HCT116 (cell line): ENCODE data around the gene SAMD9L. TPM values are rescaled to one million over a fixed set of nuclear protein-coding genes. Genes with fewer than 3 reads are reported as not detected.

Source experiments
- ATAC-seq: fragments of 200-7000 bp; cut with Tn5 transposase; 2 replicates; pipeline ENCODE4 v1.9.1; 2020; ENCODE audit warnings: mild to moderate bottlenecking, moderate library complexity
- BruUV-seq: library from RNA; stranded (reverse); fragments of 400-500 nt; replicated peaks from 2 replicates; lab custom pipeline; 2021; lab: Mats Ljungman, UMichigan
- CTCF ChIA-PET: fragments of 300-600 bp; sonication (Branson Sonifier 250); formaldehyde crosslinking; loops from one replicate; lab custom pipeline; 2021; ENCODE audit warnings: antibody characterized with exemption; lab: Charles Lee
- POLR2A ChIA-PET: fragments of 300-600, 350-600 bp; sonication (Branson Sonifier 250); formaldehyde crosslinking; loops from one replicate; lab custom pipeline; 2021; ENCODE audit warnings: antibody characterized with exemption; lab: Charles Lee
- RAD21 ChIA-PET, 2 experiments: fragments of 300-600 bp; sonication (Branson Sonifier 250); formaldehyde crosslinking; loops; one replicate each; lab custom pipeline; 2023; ENCODE audit warnings: low total read pairs in 2 of 2; ENCODE audit not compliant: uncharacterized antibody in 2 of 2, unreplicated experiment in 2 of 2, low non-redundant PET in 1 of 2; lab: Charles Lee
- DNase-seq: peaks from one replicate; pipeline ENCODE4 v3.0.0-alpha.2; 2010; ENCODE audit warnings: low read depth, low spot score
- H2AFZ ChIP-seq: fragments of 200-600 bp; shearing (Covaris generic), sonication (generic); 2 replicates; pipeline ENCODE4 v1.6.1; 2017; ENCODE audit warnings: low read depth, mixed run types, mixed read lengths, antibody characterized with exemption, low read length; ENCODE audit not compliant: poor library complexity, severe bottlenecking
- H3K27ac ChIP-seq: 2 replicates; pipeline ENCODE4 v1.5.1; 2012; ENCODE audit warnings: low read depth, low read length
- H3K27me3 ChIP-seq: fragments of 200-600 bp; sonication (generic); 2 replicates; pipeline ENCODE4 v1.6.1; 2016; ENCODE audit warnings: mixed run types, low read length, mixed read lengths; ENCODE audit not compliant: insufficient read depth
- H3K36me3 ChIP-seq, 2 experiments: fragments of 200-500 bp in 1 of 2; fragments of 200-600 bp in 1 of 2; sonication (Bioruptor generic) in 1 of 2; sonication (generic) in 1 of 2; 2 replicates each; pipeline versions ENCODE4 v1.5.1 to v1.6.1; 2014 to 2016; ENCODE audit warnings: low read length in 2 of 2, inconsistent platforms in 1 of 2, mixed read lengths in 1 of 2, mixed run types in 1 of 2; ENCODE audit not compliant: insufficient read depth in 2 of 2, control insufficient read depth in 1 of 2
- H3K4me1 ChIP-seq, 2 experiments: fragments of 200-600 bp in 1 of 2; sonication (generic) in 1 of 2; 2 replicates each; pipeline versions ENCODE4 v1.5.1 to v1.6.1; 2012 to 2017; ENCODE audit warnings: low read length in 2 of 2, inconsistent platforms in 1 of 2, mild to moderate bottlenecking in 1 of 2, mixed read lengths in 1 of 2, mixed run types in 1 of 2, moderate library complexity in 1 of 2; ENCODE audit not compliant: insufficient read depth in 2 of 2, control insufficient read depth in 1 of 2
- H3K4me2 ChIP-seq: fragments of 200-600 bp; sonication (generic); 2 replicates; pipeline ENCODE4 v1.6.1; 2017; ENCODE audit warnings: mixed run types, low read length, mixed read lengths
- H3K4me3 ChIP-seq, 2 experiments: fragments of 200-600 bp in 1 of 2; sonication (generic) in 1 of 2; replicated peaks in 1 of 2; 2 replicates each; pipeline ENCODE4 v1.5.1; 2011 to 2016; ENCODE audit warnings: low read length in 2 of 2, control low read depth in 1 of 2, low read depth in 1 of 2, mild to moderate bottlenecking in 1 of 2, mixed read lengths in 1 of 2, mixed run types in 1 of 2
- H3K79me2 ChIP-seq: fragments of 200-600 bp; sonication (generic); 2 replicates; pipeline ENCODE4 v1.6.1; 2017; ENCODE audit warnings: mild to moderate bottlenecking, mixed run types, low read length, moderate library complexity, mixed read lengths; ENCODE audit not compliant: insufficient read depth
- H3K9ac ChIP-seq: fragments of 200-600 bp; sonication (generic); 2 replicates; pipeline ENCODE4 v1.6.1; 2016; ENCODE audit warnings: low read length, mixed read lengths
- H3K9me2 ChIP-seq: fragments of 200-600 bp; sonication (generic), shearing (Covaris generic); 2 replicates; pipeline ENCODE4 v1.6.1; 2017; ENCODE audit warnings: mixed run types, mild to moderate bottlenecking, moderate library complexity; ENCODE audit not compliant: insufficient read depth
- H3K9me3 ChIP-seq, 2 experiments: fragments of 200-500 bp in 1 of 2; fragments of 200-600 bp in 1 of 2; sonication (Bioruptor generic) in 1 of 2; sonication (generic) in 1 of 2; 2 replicates each; pipeline ENCODE4 v1.6.1; 2014 to 2017; ENCODE audit warnings: low read length in 2 of 2, mixed read lengths in 2 of 2, inconsistent platforms in 1 of 2, low read depth in 1 of 2, mild to moderate bottlenecking in 1 of 2, mixed run types in 1 of 2, moderate library complexity in 1 of 2; ENCODE audit not compliant: control insufficient read depth in 1 of 2, insufficient read depth in 1 of 2
- H4K20me1 ChIP-seq: fragments of 200-600 bp; sonication (generic), shearing (Covaris generic); 2 replicates; pipeline ENCODE4 v1.6.1; 2017; ENCODE audit warnings: mixed run types, mild to moderate bottlenecking, moderate library complexity; ENCODE audit not compliant: insufficient read depth
- EGR1 ChIP-seq: IDR thresholded peaks from 2 replicates; pipeline ENCODE4 v1.6.1; 2012; ENCODE audit warnings: low read depth
- ELF1 ChIP-seq: IDR thresholded peaks from 2 replicates; pipeline ENCODE4 v1.6.1; 2012; ENCODE audit warnings: low read depth, borderline replicate concordance
- EZH2 ChIP-seq: fragments of 200-600 bp; sonication (generic); IDR thresholded peaks from 2 replicates; pipeline ENCODE4 v1.6.1; 2017; ENCODE audit warnings: antibody characterized with exemption, mixed run types
- POLR2A ChIP-seq: IDR thresholded peaks from 2 replicates; pipeline ENCODE4 v1.7.0; 2011; ENCODE audit warnings: borderline replicate concordance; ENCODE audit not compliant: insufficient read depth, insufficient read length; ENCODE audit errors: extremely low read depth
- SIN3A ChIP-seq: IDR thresholded peaks from 2 replicates; pipeline ENCODE4 v1.6.1; 2012; ENCODE audit warnings: low read depth
- SP1 ChIP-seq: IDR thresholded peaks from 2 replicates; pipeline ENCODE4 v1.6.1; 2012; ENCODE audit warnings: low read depth
- TCF7L2 ChIP-seq: IDR thresholded peaks from 2 replicates; pipeline ENCODE4 v1.7.0; 2011; ENCODE audit warnings: borderline replicate concordance, inconsistent platforms; ENCODE audit not compliant: insufficient read depth, insufficient read length; ENCODE audit errors: extremely low read depth
- ZNF274 ChIP-seq: fragments of 200-500 bp; sonication (Bioruptor generic); IDR thresholded peaks from 2 replicates; pipeline ENCODE4 v1.6.1; 2014; ENCODE audit warnings: mild to moderate bottlenecking, low read depth, low read length, inconsistent platforms
- intact Hi-C: fragments of 100-400 bp; cut with micrococcal nuclease; formaldehyde crosslinking; loops from 2 replicates; pipeline ENCODE4 v1.10.0; 2022
- total RNA-seq: library from RNA; stranded (reverse); gene quantifications from one replicate; pipeline ENCODE4 v1.2.1, GENCODE V29; 2021; ENCODE audit not compliant: unreplicated experiment
- TF ChIP-seq, protein P1 (sequence below): IDR thresholded peaks from 2 replicates; pipeline ENCODE4 v1.6.1; 2012; ENCODE audit warnings: low read depth
- TF ChIP-seq, protein P2 (sequence below): IDR thresholded peaks from 2 replicates; pipeline ENCODE4 v1.6.1; 2012
- TF ChIP-seq, protein P3 (sequence below): IDR thresholded peaks from 2 replicates; pipeline ENCODE4 v1.6.1; 2011; ENCODE audit warnings: mild to moderate bottlenecking, low read length, moderate library complexity; ENCODE audit not compliant: insufficient replicate concordance; ENCODE audit errors: extremely low read depth

Gene SAMD9L
- total RNA-seq, 1 experiment from 2014 or later: 0.15 TPM

DNA sequence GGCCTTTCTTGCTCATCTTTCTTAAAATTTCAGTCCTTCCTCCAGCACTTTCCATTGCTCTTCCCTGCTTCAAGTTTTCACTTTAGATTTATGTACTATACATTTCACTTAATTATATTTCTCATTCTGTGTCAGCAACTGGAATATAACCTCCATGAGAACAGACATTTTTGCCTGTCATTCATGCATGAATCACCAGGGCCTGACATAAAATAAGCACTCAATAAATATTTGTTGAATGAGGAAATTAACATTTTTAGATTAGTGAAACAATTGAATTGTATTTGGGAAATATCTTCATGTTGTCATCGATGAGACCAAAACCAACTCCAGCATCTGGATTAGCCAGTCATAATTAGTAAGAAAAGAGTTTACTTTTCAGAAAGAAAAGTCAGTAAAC, 6.1 kb downstream of the SAMD9L start:
- Histone ChIP-seq H3K27me3 (no peaks in the 10 kb centered on the region), H3K4me1 (no peaks in the 10 kb centered on the region), H3K4me2 (no peak overlapping the region), H3K4me3 (no peak overlapping the region), H3K36me3 (no peaks in the 10 kb centered on the region), H3K27ac (no peak overlapping the region), H2AFZ (no peak overlapping the region), H3K9me2 (0 out of 2 replicates have a peak, but pooled peaks cover 3% of the 10 kb centered on the region), H3K9ac (no peak overlapping the region), H3K79me2 (no peaks in the 10 kb centered on the region), H4K20me1 (no peaks in the 10 kb centered on the region), H3K9me3 (no peaks in the 10 kb centered on the region)
- ChIA-PET CTCF (no interaction called here), POLR2A (no interaction called here), RAD21 (no interaction called here)
- intact Hi-C loops: no loop called here
- ATAC-seq (no peak), DNase-seq (no peak)
- no TSS peak for BruUV-seq
- TF ChIP-seq ZNF274: no peak
- no peak for TF ChIP-seq EGR1
- TF ChIP-seq POLR2A: no peak
- TF ChIP-seq, protein P1, sequence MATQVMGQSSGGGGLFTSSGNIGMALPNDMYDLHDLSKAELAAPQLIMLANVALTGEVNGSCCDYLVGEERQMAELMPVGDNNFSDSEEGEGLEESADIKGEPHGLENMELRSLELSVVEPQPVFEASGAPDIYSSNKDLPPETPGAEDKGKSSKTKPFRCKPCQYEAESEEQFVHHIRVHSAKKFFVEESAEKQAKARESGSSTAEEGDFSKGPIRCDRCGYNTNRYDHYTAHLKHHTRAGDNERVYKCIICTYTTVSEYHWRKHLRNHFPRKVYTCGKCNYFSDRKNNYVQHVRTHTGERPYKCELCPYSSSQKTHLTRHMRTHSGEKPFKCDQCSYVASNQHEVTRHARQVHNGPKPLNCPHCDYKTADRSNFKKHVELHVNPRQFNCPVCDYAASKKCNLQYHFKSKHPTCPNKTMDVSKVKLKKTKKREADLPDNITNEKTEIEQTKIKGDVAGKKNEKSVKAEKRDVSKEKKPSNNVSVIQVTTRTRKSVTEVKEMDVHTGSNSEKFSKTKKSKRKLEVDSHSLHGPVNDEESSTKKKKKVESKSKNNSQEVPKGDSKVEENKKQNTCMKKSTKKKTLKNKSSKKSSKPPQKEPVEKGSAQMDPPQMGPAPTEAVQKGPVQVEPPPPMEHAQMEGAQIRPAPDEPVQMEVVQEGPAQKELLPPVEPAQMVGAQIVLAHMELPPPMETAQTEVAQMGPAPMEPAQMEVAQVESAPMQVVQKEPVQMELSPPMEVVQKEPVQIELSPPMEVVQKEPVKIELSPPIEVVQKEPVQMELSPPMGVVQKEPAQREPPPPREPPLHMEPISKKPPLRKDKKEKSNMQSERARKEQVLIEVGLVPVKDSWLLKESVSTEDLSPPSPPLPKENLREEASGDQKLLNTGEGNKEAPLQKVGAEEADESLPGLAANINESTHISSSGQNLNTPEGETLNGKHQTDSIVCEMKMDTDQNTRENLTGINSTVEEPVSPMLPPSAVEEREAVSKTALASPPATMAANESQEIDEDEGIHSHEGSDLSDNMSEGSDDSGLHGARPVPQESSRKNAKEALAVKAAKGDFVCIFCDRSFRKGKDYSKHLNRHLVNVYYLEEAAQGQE: no peak
- TF ChIP-seq SP1: no peak
- TF ChIP-seq TCF7L2: no peak
- TF ChIP-seq, protein P2, sequence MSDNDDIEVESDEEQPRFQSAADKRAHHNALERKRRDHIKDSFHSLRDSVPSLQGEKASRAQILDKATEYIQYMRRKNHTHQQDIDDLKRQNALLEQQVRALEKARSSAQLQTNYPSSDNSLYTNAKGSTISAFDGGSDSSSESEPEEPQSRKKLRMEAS: no peak
- no peak for TF ChIP-seq EZH2
- TF ChIP-seq ELF1: no peak
- TF ChIP-seq, protein P3, sequence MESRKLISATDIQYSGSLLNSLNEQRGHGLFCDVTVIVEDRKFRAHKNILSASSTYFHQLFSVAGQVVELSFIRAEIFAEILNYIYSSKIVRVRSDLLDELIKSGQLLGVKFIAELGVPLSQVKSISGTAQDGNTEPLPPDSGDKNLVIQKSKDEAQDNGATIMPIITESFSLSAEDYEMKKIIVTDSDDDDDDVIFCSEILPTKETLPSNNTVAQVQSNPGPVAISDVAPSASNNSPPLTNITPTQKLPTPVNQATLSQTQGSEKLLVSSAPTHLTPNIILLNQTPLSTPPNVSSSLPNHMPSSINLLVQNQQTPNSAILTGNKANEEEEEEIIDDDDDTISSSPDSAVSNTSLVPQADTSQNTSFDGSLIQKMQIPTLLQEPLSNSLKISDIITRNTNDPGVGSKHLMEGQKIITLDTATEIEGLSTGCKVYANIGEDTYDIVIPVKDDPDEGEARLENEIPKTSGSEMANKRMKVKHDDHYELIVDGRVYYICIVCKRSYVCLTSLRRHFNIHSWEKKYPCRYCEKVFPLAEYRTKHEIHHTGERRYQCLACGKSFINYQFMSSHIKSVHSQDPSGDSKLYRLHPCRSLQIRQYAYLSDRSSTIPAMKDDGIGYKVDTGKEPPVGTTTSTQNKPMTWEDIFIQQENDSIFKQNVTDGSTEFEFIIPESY: no peak
- no peak for TF ChIP-seq SIN3A
